Neuronal stem cell (in vitro differentiated cells): ENCODE results near the gene LCOR.
"Not testable (repeated sequence)": the region's sequence is repeated elsewhere in the genome, so short reads cannot be mapped to it uniquely, and the experiment has no call there.

ENCODE experiments used
- DNase-seq: peaks from one replicate; pipeline ENCODE4 v3.0.0-alpha.2; 2013; ENCODE audit warnings: low spot score
- H2AFZ ChIP-seq: one replicate; pipeline ENCODE4 v1.6.1; 2013; ENCODE audit warnings: mild to moderate bottlenecking, low read length, inconsistent platforms
- H2AK5ac ChIP-seq: 2 replicates; pipeline ENCODE4 v1.6.1; 2013; ENCODE audit warnings: low read depth, mild to moderate bottlenecking, inconsistent platforms, low read length, moderate library complexity, mixed read lengths
- H2BK120ac ChIP-seq: 2 replicates; pipeline ENCODE4 v1.6.1; 2013; ENCODE audit warnings: low read depth, mild to moderate bottlenecking, inconsistent platforms, low read length, moderate library complexity, mixed read lengths
- H2BK12ac ChIP-seq: one replicate; pipeline ENCODE4 v1.6.1; 2013; ENCODE audit warnings: low read length, inconsistent platforms
- H2BK15ac ChIP-seq: 2 replicates; pipeline ENCODE4 v1.6.1; 2013; ENCODE audit warnings: mild to moderate bottlenecking, low read length, inconsistent platforms, mixed read lengths
- H2BK5ac ChIP-seq: one replicate; pipeline ENCODE4 v1.6.1; 2013; ENCODE audit warnings: inconsistent platforms, mild to moderate bottlenecking, low read length, moderate library complexity
- H3K14ac ChIP-seq: one replicate; pipeline ENCODE4 v1.6.1; 2013; ENCODE audit warnings: low read length, inconsistent platforms
- H3K18ac ChIP-seq: 2 replicates; pipeline ENCODE4 v1.6.1; 2013; ENCODE audit warnings: low read length, inconsistent platforms
- H3K23ac ChIP-seq: 2 replicates; pipeline ENCODE4 v1.6.1; 2013; ENCODE audit warnings: low read depth, mild to moderate bottlenecking, mixed read lengths, low read length, inconsistent platforms; ENCODE audit not compliant: poor library complexity
- H3K27ac ChIP-seq: replicated peaks from 3 replicates; pipeline ENCODE4 v1.5.1; 2013; ENCODE audit warnings: low read length, inconsistent platforms
- H3K27me3 ChIP-seq, 3 experiments: 2 replicates each; pipeline ENCODE4 v1.6.1; 2013; ENCODE audit warnings: low read length in 3 of 3, mild to moderate bottlenecking in 2 of 3, inconsistent platforms in 1 of 3, low read depth in 1 of 3, mixed read lengths in 1 of 3, moderate library complexity in 1 of 3; ENCODE audit not compliant: control insufficient read depth in 3 of 3, insufficient read depth in 3 of 3
- H3K36me3 ChIP-seq, 2 donors: replicated peaks in 1 of 2; 2 replicates each; pipeline ENCODE4 v1.6.1; 2013; ENCODE audit warnings: low read length in 2 of 2; ENCODE audit not compliant: control insufficient read depth in 2 of 2, insufficient read depth in 2 of 2
- H3K4ac ChIP-seq: 2 replicates; pipeline ENCODE4 v1.6.1; 2013; ENCODE audit warnings: inconsistent platforms, mild to moderate bottlenecking, low read length, moderate library complexity
- H3K4me1 ChIP-seq, 2 donors: 1 replicate in 1 of 2; 2 replicates in 1 of 2; pipeline ENCODE4 v1.6.1; 2013; ENCODE audit warnings: low read length in 2 of 2, low read depth in 1 of 2; ENCODE audit not compliant: control insufficient read depth in 2 of 2, insufficient read depth in 1 of 2
- H3K4me2 ChIP-seq: one replicate; pipeline ENCODE4 v1.6.1; 2013; ENCODE audit warnings: mild to moderate bottlenecking, low read length, inconsistent platforms; ENCODE audit not compliant: insufficient read depth, poor library complexity, severe bottlenecking
- H3K4me3 ChIP-seq, 2 donors: 2 replicates each; pipeline ENCODE4 v1.5.1; 2013; ENCODE audit warnings: low read length in 2 of 2, mild to moderate bottlenecking in 2 of 2, inconsistent platforms in 1 of 2, moderate library complexity in 1 of 2
- H3K79me1 ChIP-seq: one replicate; pipeline ENCODE4 v1.6.1; 2013; ENCODE audit warnings: low read depth, mild to moderate bottlenecking, inconsistent platforms, low read length, moderate library complexity
- H3K9ac ChIP-seq: one replicate; pipeline ENCODE4 v1.6.1; 2013; ENCODE audit warnings: mild to moderate bottlenecking, low read depth, low read length, inconsistent platforms; ENCODE audit not compliant: poor library complexity
- H3K9me3 ChIP-seq, 2 donors: replicated peaks in 1 of 2; 2 replicates each; pipeline versions ENCODE3 to v1.6.1; 2013; ENCODE audit warnings: low read length in 2 of 2, mild to moderate bottlenecking in 2 of 2, inconsistent platforms in 1 of 2, low read depth in 1 of 2, mixed read lengths in 1 of 2, moderate library complexity in 1 of 2; ENCODE audit not compliant: control insufficient read depth in 2 of 2, insufficient read depth in 1 of 2
- H4K8ac ChIP-seq: one replicate; pipeline ENCODE4 v1.6.1; 2013; ENCODE audit warnings: low read depth, mild to moderate bottlenecking, inconsistent platforms, low read length, moderate library complexity
- H4K91ac ChIP-seq: one replicate; pipeline ENCODE4 v1.6.1; 2013; ENCODE audit warnings: low read length, low read depth, mild to moderate bottlenecking, inconsistent platforms; ENCODE audit not compliant: poor library complexity
- WGBS, 2 donors: extraction: QIAGEN DNeasy Blood & Tissue Kit; methylation state at CpG; one replicate each; pipeline ENCODE4 v1.1.7; 2013; ENCODE audit warnings: missing lambda C conversion rate in 2 of 2, mixed read lengths in 1 of 2; ENCODE audit not compliant: insufficient read length in 2 of 2, insufficient replicate concordance in 1 of 2; ENCODE audit errors: extremely low coverage in 2 of 2; 5-methylcytosine and 5-hydroxymethylcytosine counted together

The LCOR gene

DNA sequence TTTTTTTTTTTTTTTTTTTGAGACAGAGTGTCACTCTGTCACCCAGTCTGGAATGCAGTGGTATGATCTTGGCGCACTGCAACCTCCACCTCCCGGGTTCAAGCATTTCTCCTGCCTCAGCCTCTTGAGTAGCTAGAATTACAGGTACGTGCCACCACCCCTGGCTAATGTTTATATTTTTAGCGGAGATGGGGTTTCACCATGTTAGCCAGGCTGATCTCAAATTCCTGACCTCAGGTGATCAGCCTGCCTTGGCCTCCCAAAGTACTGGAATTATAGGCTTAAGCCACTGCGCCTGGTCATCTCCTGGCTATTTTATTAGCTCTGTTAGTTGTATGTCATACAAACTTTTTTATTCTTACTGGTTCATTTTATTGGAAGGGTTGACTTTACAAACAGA is 103.0 kb downstream of the LCOR start:
- no peak overlapping the region for H2BK120ac ChIP-seq
- H3K18ac ChIP-seq = no peak overlapping the region
- no peak overlapping the region for H3K4me2 ChIP-seq
- peaks cover 0 to 50% of the 10 kb centered on the region in 2 donors for H3K36me3 ChIP-seq
- H3K4me3 ChIP-seq = no peak overlapping the region
- no peak overlapping the region for H3K4ac ChIP-seq
- H3K9ac ChIP-seq = no peak overlapping the region
- H2BK12ac ChIP-seq = no peak overlapping the region
- H3K14ac ChIP-seq = no peak overlapping the region
- no peak overlapping the region for H2BK5ac ChIP-seq
- no peak for DNase-seq
- no peak overlapping the region for H2AK5ac ChIP-seq
- H2AFZ ChIP-seq = no peak overlapping the region
- H3K79me1 ChIP-seq = no peaks in the 10 kb centered on the region
- no peak overlapping the region for H4K91ac ChIP-seq
- WGBS, 2 donors = no CpG with 5 or more reads among the region's 5 CpGs
- no peak overlapping the region for H2BK15ac ChIP-seq
- H3K27ac ChIP-seq = no peak overlapping the region
- H3K9me3 ChIP-seq = peaks cover 0 to 23% of the 10 kb centered on the region in 2 donors
- no peak overlapping the region for H3K23ac ChIP-seq
- no peak overlapping the region for H4K8ac ChIP-seq
- no peaks in the 10 kb centered on the region for H3K27me3 ChIP-seq
- H3K4me1 ChIP-seq = no peaks in the 10 kb centered on the region

DNA sequence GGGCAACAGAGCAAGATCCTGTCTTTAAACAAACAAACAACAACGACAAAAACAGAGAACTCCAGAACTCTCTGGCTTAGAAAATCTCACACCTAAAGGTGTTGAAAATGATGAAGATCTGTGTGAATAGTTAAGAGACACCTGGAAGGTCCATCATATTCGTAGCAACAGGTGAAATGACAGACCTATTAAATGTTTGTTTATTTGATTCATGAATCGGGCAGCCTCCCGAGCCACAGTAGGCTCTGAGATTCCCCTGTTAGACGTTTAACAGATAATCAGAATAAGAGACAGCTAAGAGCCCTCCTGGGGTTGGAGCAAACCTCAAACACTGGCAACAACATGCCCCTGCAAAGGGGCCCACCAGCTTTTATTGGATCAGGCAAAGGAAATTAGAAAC is 103.7 kb downstream of the LCOR start:
- no peak overlapping the region for H3K4me3 ChIP-seq
- H4K91ac ChIP-seq = no peak overlapping the region
- H3K27ac ChIP-seq = no peak overlapping the region
- no peak overlapping the region for H3K4ac ChIP-seq
- no peak for DNase-seq
- no CpG with 5 or more reads among the region's 5 CpGs for WGBS, 2 donors
- H3K9ac ChIP-seq = no peak overlapping the region
- H3K27me3 ChIP-seq = no peaks in the 10 kb centered on the region
- H3K14ac ChIP-seq = no peak overlapping the region
- no peaks in the 10 kb centered on the region for H3K79me1 ChIP-seq
- H2AK5ac ChIP-seq = no peak overlapping the region
- no peak overlapping the region for H3K18ac ChIP-seq
- H2BK5ac ChIP-seq = no peak overlapping the region
- H2BK15ac ChIP-seq = no peak overlapping the region
- no peak overlapping the region for H4K8ac ChIP-seq
- H2BK120ac ChIP-seq = no peak overlapping the region
- H3K36me3 ChIP-seq = peaks cover 0 to 46% of the 10 kb centered on the region in 2 donors
- H2AFZ ChIP-seq = no peak overlapping the region
- no peak overlapping the region for H2BK12ac ChIP-seq
- H3K4me2 ChIP-seq = no peak overlapping the region
- no peak overlapping the region for H3K23ac ChIP-seq
- H3K9me3 ChIP-seq = peaks cover 0 to 23% of the 10 kb centered on the region in 2 donors
- H3K4me1 ChIP-seq = no peaks in the 10 kb centered on the region

DNA sequence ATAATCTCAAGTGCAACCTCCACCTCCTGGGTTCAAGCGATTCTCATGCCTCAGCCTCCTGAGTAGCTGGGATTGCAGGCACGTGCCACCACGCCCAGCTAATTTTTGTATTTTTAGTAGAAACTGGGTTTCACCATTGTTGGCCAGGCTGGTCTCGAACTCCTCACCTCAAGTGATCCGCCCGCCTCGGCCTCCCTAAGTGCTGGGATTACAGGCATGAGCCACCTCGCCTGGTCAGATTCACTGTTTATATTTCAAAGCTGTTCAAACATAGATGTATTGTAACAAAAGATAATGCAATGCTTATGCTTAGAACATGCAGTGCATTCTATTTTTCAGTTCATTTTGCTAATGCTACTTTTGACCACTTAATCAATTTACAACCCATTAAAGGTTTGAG is 111.1 kb downstream of the LCOR start:
- not testable (repeated sequence) for H2AFZ ChIP-seq, H2BK120ac ChIP-seq, H3K14ac ChIP-seq, H3K9ac ChIP-seq, H3K4ac ChIP-seq, H3K79me1 ChIP-seq, H3K27me3 ChIP-seq, H3K23ac ChIP-seq, H3K4me2 ChIP-seq, H3K4me3 ChIP-seq, H2BK15ac ChIP-seq, H2AK5ac ChIP-seq, H4K91ac ChIP-seq, H4K8ac ChIP-seq, H2BK5ac ChIP-seq, DNase-seq, H3K18ac ChIP-seq, H2BK12ac ChIP-seq, H3K27ac ChIP-seq, H3K4me1 ChIP-seq, H3K9me3 ChIP-seq
- no CpG with 5 or more reads among the region's 8 CpGs for WGBS, 2 donors
- peaks cover 0 to 23% of the 10 kb centered on the region in 2 donors for H3K36me3 ChIP-seq

GRCh38 chr10:96947036-96947435 is 114.9 kb downstream of the LCOR start:
- H3K9ac ChIP-seq = no peak overlapping the region
- no peaks in the 10 kb centered on the region for H3K9me3 ChIP-seq
- no peak overlapping the region for H3K23ac ChIP-seq
- H3K14ac ChIP-seq = no peak overlapping the region
- H2BK12ac ChIP-seq = no peak overlapping the region
- H3K79me1 ChIP-seq = no peaks in the 10 kb centered on the region
- no peak overlapping the region for H3K27ac ChIP-seq
- H2AK5ac ChIP-seq = no peak overlapping the region
- no peak overlapping the region for H4K8ac ChIP-seq
- no peak overlapping the region for H3K4me2 ChIP-seq
- no peak overlapping the region for H3K18ac ChIP-seq
- H3K4me3 ChIP-seq = no peak overlapping the region
- H2AFZ ChIP-seq = no peak overlapping the region
- H2BK15ac ChIP-seq = no peak overlapping the region
- no peak overlapping the region for H2BK120ac ChIP-seq
- peaks cover 3 to 55% of the 10 kb centered on the region in 2 donors for H3K36me3 ChIP-seq
- no peak overlapping the region for H3K4ac ChIP-seq
- no CpG with 5 or more reads among the region's 5 CpGs for WGBS, 2 donors
- H2BK5ac ChIP-seq = no peak overlapping the region
- DNase-seq = no peak
- no peaks in the 10 kb centered on the region for H3K4me1 ChIP-seq
- no peaks in the 10 kb centered on the region for H3K27me3 ChIP-seq
- H4K91ac ChIP-seq = no peak overlapping the region
